WTC11 (cell line): Measurements from ENCODE around the gene RFC4. TPM values are rescaled to one million over a fixed set of nuclear protein-coding genes. Genes with fewer than 3 reads are reported as not detected.

Experiments used
- ATAC-seq: fragments of 200-7000 bp; cut with Tn5 transposase; 2 replicates; pipeline ENCODE4 v1.10.0; 2021; ENCODE audit warnings: mild to moderate bottlenecking, moderate library complexity
- CTCF ChIA-PET: fragments of 300-600 bp; sonication (Branson Sonifier 250); formaldehyde crosslinking; loops from one replicate; lab custom pipeline; 2021; ENCODE audit warnings: antibody characterized with exemption; lab: Charles Lee
- POLR2A ChIA-PET: fragments of 350-600 bp; sonication (Branson Sonifier 250); formaldehyde crosslinking; loops from one replicate; lab custom pipeline; 2021; ENCODE audit warnings: antibody characterized with exemption; lab: Charles Lee
- DNase-seq: peaks from one replicate; pipeline ENCODE4 v3.0.0; 2021; ENCODE audit warnings: low spot score
- H3K27ac Mint-ChIP-seq: 2 replicates; pipeline ENCODE4 v1.8.0; 2021; ENCODE audit warnings: mixed read lengths
- H3K27me3 Mint-ChIP-seq: 2 replicates; pipeline ENCODE4 v1.8.0; 2021; ENCODE audit warnings: low read depth, mild to moderate bottlenecking, moderate library complexity, mixed read lengths
- H3K36me3 Mint-ChIP-seq: 2 replicates; pipeline ENCODE4 v1.8.0; 2021; ENCODE audit warnings: mixed read lengths
- H3K4me1 Mint-ChIP-seq: 2 replicates; pipeline ENCODE4 v1.8.0; 2022; ENCODE audit warnings: mixed read lengths
- H3K4me3 Mint-ChIP-seq: 2 replicates; pipeline ENCODE4 v1.8.0; 2021; ENCODE audit warnings: mild to moderate bottlenecking, moderate library complexity, mixed read lengths
- H3K9me3 Mint-ChIP-seq: 2 replicates; pipeline ENCODE4 v1.8.0; 2021; ENCODE audit warnings: mixed read lengths
- ATF3 ChIP-seq: sonication (generic); formaldehyde crosslinking; conservative IDR thresholded peaks from 2 replicates; pipeline ENCODE4 v1.8.1; 2022; ENCODE audit warnings: mild to moderate bottlenecking, missing genetic modification reagents
- ESRRA ChIP-seq: sonication (generic); formaldehyde crosslinking; IDR thresholded peaks from 2 replicates; pipeline ENCODE4 v1.8.1; 2022; ENCODE audit warnings: mild to moderate bottlenecking, missing genetic modification reagents, borderline replicate concordance
- FOXJ3 ChIP-seq: sonication (generic); formaldehyde crosslinking; IDR thresholded peaks from 2 replicates; pipeline ENCODE4 v1.9.0; 2021; ENCODE audit warnings: missing genetic modification reagents, mild to moderate bottlenecking, borderline replicate concordance
- FOXP4 ChIP-seq: sonication (generic); formaldehyde crosslinking; IDR thresholded peaks from 2 replicates; pipeline ENCODE4 v1.8.0; 2022; ENCODE audit warnings: mild to moderate bottlenecking, missing genetic modification reagents
- GABPB1 ChIP-seq: sonication (generic); formaldehyde crosslinking; IDR thresholded peaks from 2 replicates; pipeline ENCODE4 v1.8.1; 2023; ENCODE audit warnings: mild to moderate bottlenecking, missing genetic modification reagents
- GRHL2 ChIP-seq: fragments of 250-450 bp; sonication (Bioruptor Pico); IDR thresholded peaks from 2 replicates; pipeline ENCODE4 v1.8.0; 2022; ENCODE audit warnings: mild to moderate bottlenecking, moderate library complexity; ENCODE audit not compliant: insufficient replicate concordance, severe bottlenecking
- IRF2 ChIP-seq: sonication (generic); formaldehyde crosslinking; IDR thresholded peaks from 2 replicates; pipeline ENCODE4 v1.8.0; 2022; ENCODE audit warnings: low read depth, missing genetic modification reagents, borderline replicate concordance
- JUN ChIP-seq: sonication (generic); formaldehyde crosslinking; IDR thresholded peaks from 2 replicates; pipeline ENCODE4 v1.8.0; 2023; ENCODE audit warnings: mild to moderate bottlenecking, missing genetic modification reagents
- MAX ChIP-seq: sonication (generic); formaldehyde crosslinking; IDR thresholded peaks from 2 replicates; pipeline ENCODE4 v1.8.0; 2022; ENCODE audit warnings: mild to moderate bottlenecking, missing genetic modification reagents
- NFATC4 ChIP-seq: fragments of 250-450 bp; sonication (Bioruptor Pico); IDR thresholded peaks from 2 replicates; pipeline ENCODE4 v1.9.0; 2021; ENCODE audit warnings: mild to moderate bottlenecking
- NR1H2 ChIP-seq: sonication (generic); formaldehyde crosslinking; IDR thresholded peaks from 2 replicates; pipeline ENCODE4 v1.9.0; 2021; ENCODE audit warnings: mild to moderate bottlenecking, moderate library complexity, missing genetic modification reagents
- SMAD4 ChIP-seq: sonication (generic); formaldehyde crosslinking; IDR thresholded peaks from 2 replicates; pipeline ENCODE4 v1.8.0; 2022; ENCODE audit warnings: mild to moderate bottlenecking, missing genetic modification reagents
- TEAD1 ChIP-seq: sonication (generic); formaldehyde crosslinking; IDR thresholded peaks from 2 replicates; pipeline ENCODE4 v1.8.0; 2022; ENCODE audit warnings: mild to moderate bottlenecking, missing genetic modification reagents
- ZBTB43 ChIP-seq: sonication (generic); formaldehyde crosslinking; IDR thresholded peaks from 2 replicates; pipeline ENCODE4 v1.8.1; 2023; ENCODE audit warnings: mild to moderate bottlenecking, missing genetic modification reagents
- ZNF232 ChIP-seq: sonication (generic); formaldehyde crosslinking; IDR thresholded peaks from 2 replicates; pipeline ENCODE4 v1.8.0; 2022; ENCODE audit warnings: mild to moderate bottlenecking, missing genetic modification reagents
- ZSCAN18 ChIP-seq: fragments of 250-450 bp; sonication (Bioruptor Pico); IDR thresholded peaks from 2 replicates; pipeline ENCODE4 v2.1.2; 2022; ENCODE audit warnings: mild to moderate bottlenecking, moderate library complexity
- total RNA-seq: library from RNA; stranded (reverse); gene quantifications from 3 replicates; pipeline ENCODE4 v1.2.3, GENCODE V29; 2021

Gene RFC4
- total RNA-seq, 1 experiment from 2014 or later: 104 TPM

GRCh38 chr3:186826410-186826975, 20.2 kb upstream of the RFC4 start:
- DNase-seq: no peak
- CTCF ChIA-PET: interaction anchor here (1.2 to 2.7 kb wide), 5 partner anchors 23 to 339 kb away, joined by 5 to 12 read pairs (median 6); partner anchors contain the start of gene RPL39L
- Mint-ChIP-seq H3K27ac (no peak overlapping the region), H3K4me1 (peaks cover 38% of the 10 kb centered on the region), H3K9me3 (no peaks in the 10 kb centered on the region), H3K36me3 (no peaks in the 10 kb centered on the region), H3K27me3 (peaks cover 53% of the 10 kb centered on the region), H3K4me3 (peak overlapping the region; percentile 72)
- TF ChIP-seq TEAD1 (CRISPR knock-in tag): no peak
- no peak for TF ChIP-seq ATF3 (CRISPR knock-in tag)
- TF ChIP-seq GABPB1 (CRISPR knock-in tag): no peak
- TF ChIP-seq GRHL2 (CRISPR knock-in tag): no peak
- TF ChIP-seq IRF2 (CRISPR knock-in tag): no peak
- 0 out of 2 replicates have a peak, but pooled peaks have one; percentile 41 for TF ChIP-seq ZBTB43 (CRISPR knock-in tag)
- POLR2A ChIA-PET: interaction anchor here (0.7 to 1.3 kb wide), 2 partner anchors 12 to 43 kb away, joined by 3 to 5 read pairs; partner anchors contain the start of gene EIF4A2
- no peak for ATAC-seq

GRCh38 chr3:186825872-186826409, 19.7 kb upstream of the RFC4 start:
- no peak overlapping the region for H3K27ac Mint-ChIP-seq
- no peaks in the 10 kb centered on the region for H3K36me3 Mint-ChIP-seq
- H3K4me1 Mint-ChIP-seq: peaks cover 38% of the 10 kb centered on the region
- ChIA-PET POLR2A (interaction anchor here (0.7 to 1.3 kb wide), 2 partner anchors 11 to 42 kb away, joined by 3 to 5 read pairs; partner anchors contain the start of gene EIF4A2), CTCF (interaction anchor here (1.5 to 1.6 kb wide), 2 partner anchors 23 to 339 kb away, joined by 6 read pairs; no protein-coding TSS in a partner anchor)
- peak overlapping the region; percentile 72 for H3K4me3 Mint-ChIP-seq
- no peaks in the 10 kb centered on the region for H3K9me3 Mint-ChIP-seq
- DNase-seq (no peak), ATAC-seq (peak; percentile 3)
- peaks cover 49% of the 10 kb centered on the region for H3K27me3 Mint-ChIP-seq
- TF ChIP-seq NFATC4 (CRISPR knock-in tag): no peak
- TF ChIP-seq ZNF232: no peak
- TF ChIP-seq ZSCAN18 (CRISPR knock-in tag): no peak

- Mint-ChIP-seq H3K27ac (no peak overlapping the region), H3K27me3 (peaks cover 43% of the 10 kb centered on the region), H3K9me3 (no peaks in the 10 kb centered on the region), H3K4me3 (peak overlapping the region; percentile 72), H3K36me3 (no peaks in the 10 kb centered on the region), H3K4me1 (peaks cover 38% of the 10 kb centered on the region)
- peak; percentile 64 for ATAC-seq
- CTCF ChIA-PET: interaction anchor here (0.7 to 1.6 kb wide), 5 partner anchors 210 to 340 kb away, joined by 3 to 6 read pairs (median 5); partner anchors contain the start of gene DNAJB11
- no peak for TF ChIP-seq JUN (CRISPR knock-in tag)
- no peak for TF ChIP-seq GRHL2 (CRISPR knock-in tag)
- no peak for TF ChIP-seq ESRRA (CRISPR knock-in tag)
- TF ChIP-seq FOXJ3 (CRISPR knock-in tag): no peak
- TF ChIP-seq FOXP4 (CRISPR knock-in tag): 0 out of 2 replicates have a peak, but pooled peaks have one; percentile 45
- TF ChIP-seq ZSCAN18 (CRISPR knock-in tag): no peak
- no peak for TF ChIP-seq SMAD4 (CRISPR knock-in tag)
- peak; percentile 59 for TF ChIP-seq MAX (CRISPR knock-in tag)
- TF ChIP-seq NR1H2: 0 out of 2 replicates have a peak, but pooled peaks have one; percentile 24
- POLR2A ChIA-PET: interaction anchor here (0.7 kb wide), 1 partner anchor 17 kb away, joined by 3 read pairs; no protein-coding TSS in a partner anchor
- peak; percentile 64 for DNase-seq
These were observed 19.1 kb upstream of the RFC4 start for GRCh38 chr3:186825294-186825821.
